ENCODE measurements around the gene RFXANK.

DNA sequence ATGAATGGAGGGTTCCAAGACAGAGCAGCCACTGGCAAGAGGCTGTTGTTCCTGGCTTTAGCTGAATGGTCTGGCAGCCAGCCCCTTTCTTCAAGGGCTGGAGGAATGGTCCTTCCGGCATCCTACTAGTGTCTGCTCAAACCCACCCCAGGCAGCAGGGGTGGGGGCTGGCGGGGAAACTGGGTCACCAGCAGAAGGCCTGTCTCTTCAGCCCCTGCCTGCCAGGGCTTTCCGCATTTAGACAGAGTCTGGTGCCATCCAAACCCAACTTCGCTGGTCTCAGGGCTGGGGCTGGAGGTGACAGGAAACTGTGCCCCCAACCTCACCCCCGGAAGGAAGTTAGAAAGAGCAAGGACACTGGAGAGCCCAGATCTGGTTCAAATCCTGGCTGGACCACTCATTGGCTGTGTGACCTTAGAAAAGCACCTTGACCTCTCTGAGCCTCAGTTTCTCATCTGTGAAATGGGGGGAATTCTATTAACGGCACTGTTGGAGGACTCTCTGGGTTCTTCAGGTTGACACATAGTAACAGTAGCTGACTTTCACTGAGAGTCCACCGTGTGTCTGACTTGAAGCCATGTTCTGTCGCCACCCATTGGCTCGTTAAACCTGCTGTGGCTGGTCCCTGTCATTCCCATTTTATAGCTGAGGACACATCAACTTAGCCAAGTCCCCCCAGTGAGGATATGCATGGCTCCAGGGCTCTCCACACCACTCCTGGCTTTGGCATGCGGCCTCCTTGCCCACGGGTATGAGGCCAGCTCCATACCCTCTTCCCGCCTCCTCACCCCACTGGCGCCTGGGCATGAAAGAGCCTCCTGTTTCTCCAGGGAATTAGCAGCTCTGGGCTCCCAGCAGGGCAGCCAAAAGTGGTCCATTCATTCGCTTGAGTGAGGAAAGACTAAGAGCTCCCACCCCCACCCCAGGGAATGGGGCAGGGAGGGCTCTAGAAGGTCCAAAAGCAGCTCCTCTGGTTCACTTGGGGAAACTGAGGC is 13.7 kb downstream of the RFXANK start:
- TF ChIP-seq ATF1 (CRISPR knock-in tag; IDR thresholded peaks at IDR 0.05) (no peak), GABPB1 (CRISPR knock-in tag; IDR thresholded peaks at IDR 0.05) (no peak), JUN (CRISPR knock-in tag; IDR thresholded peaks at IDR 0.05) (no peak), CREB1 (CRISPR knock-in tag; IDR thresholded peaks at IDR 0.05) (no peak), TEAD1 (CRISPR knock-in tag; IDR thresholded peaks at IDR 0.05) (no peak), FOXK1 (CRISPR knock-in tag; IDR thresholded peaks at IDR 0.05) (no peak), ZNF121 (CRISPR knock-in tag; IDR thresholded peaks at IDR 0.05) (no peak), NR2C2 (CRISPR knock-in tag; IDR thresholded peaks at IDR 0.05) (no peak)
- TF ChIP-seq, protein P1, sequence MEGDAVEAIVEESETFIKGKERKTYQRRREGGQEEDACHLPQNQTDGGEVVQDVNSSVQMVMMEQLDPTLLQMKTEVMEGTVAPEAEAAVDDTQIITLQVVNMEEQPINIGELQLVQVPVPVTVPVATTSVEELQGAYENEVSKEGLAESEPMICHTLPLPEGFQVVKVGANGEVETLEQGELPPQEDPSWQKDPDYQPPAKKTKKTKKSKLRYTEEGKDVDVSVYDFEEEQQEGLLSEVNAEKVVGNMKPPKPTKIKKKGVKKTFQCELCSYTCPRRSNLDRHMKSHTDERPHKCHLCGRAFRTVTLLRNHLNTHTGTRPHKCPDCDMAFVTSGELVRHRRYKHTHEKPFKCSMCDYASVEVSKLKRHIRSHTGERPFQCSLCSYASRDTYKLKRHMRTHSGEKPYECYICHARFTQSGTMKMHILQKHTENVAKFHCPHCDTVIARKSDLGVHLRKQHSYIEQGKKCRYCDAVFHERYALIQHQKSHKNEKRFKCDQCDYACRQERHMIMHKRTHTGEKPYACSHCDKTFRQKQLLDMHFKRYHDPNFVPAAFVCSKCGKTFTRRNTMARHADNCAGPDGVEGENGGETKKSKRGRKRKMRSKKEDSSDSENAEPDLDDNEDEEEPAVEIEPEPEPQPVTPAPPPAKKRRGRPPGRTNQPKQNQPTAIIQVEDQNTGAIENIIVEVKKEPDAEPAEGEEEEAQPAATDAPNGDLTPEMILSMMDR (IDR thresholded peaks at IDR 0.05) = no peak
- TF ChIP-seq, protein P2, sequence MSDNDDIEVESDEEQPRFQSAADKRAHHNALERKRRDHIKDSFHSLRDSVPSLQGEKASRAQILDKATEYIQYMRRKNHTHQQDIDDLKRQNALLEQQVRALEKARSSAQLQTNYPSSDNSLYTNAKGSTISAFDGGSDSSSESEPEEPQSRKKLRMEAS (CRISPR knock-in tag; IDR thresholded peaks at IDR 0.05) = no peak
- TF ChIP-seq, protein P3, sequence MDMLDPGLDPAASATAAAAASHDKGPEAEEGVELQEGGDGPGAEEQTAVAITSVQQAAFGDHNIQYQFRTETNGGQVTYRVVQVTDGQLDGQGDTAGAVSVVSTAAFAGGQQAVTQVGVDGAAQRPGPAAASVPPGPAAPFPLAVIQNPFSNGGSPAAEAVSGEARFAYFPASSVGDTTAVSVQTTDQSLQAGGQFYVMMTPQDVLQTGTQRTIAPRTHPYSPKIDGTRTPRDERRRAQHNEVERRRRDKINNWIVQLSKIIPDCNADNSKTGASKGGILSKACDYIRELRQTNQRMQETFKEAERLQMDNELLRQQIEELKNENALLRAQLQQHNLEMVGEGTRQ (CRISPR knock-in tag; IDR thresholded peaks at IDR 0.05) = no peak
- TF ChIP-seq, protein P4, sequence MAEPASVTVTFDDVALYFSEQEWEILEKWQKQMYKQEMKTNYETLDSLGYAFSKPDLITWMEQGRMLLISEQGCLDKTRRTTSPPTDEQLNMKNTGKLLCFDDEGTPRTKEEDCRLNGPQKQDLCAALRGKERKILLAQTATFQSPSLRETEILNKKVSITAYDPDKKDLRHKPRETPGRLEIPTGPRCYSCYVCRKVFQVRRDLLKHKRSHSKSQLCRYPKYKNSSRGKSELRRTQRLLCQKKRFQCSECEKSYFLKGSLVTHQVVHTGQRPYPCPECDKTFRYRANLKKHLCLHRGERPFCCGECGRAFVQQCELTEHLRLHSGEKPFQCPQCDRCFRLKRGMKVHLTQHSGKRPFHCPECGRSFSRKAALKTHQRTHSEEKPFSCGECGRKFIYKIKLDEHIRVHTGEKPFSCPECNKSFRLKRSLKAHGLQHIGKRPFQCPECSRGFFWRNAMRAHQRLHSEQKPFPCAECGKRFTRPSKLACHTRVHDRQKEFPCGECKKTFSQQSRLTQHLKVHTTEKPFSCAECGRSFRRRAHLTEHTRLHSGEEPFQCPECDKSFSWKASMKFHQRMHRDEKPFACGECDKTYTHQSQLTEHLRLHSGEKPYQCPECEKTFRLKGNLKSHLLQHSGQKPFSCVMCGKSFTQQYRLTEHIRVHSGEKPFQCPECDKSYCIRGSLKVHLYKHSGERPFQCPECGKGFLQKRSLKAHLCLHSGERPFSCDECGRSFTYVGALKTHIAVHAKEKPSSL (CRISPR knock-in tag; conservative IDR thresholded peaks at IDR 0.05) = no peak
- TF ChIP-seq, protein P5, sequence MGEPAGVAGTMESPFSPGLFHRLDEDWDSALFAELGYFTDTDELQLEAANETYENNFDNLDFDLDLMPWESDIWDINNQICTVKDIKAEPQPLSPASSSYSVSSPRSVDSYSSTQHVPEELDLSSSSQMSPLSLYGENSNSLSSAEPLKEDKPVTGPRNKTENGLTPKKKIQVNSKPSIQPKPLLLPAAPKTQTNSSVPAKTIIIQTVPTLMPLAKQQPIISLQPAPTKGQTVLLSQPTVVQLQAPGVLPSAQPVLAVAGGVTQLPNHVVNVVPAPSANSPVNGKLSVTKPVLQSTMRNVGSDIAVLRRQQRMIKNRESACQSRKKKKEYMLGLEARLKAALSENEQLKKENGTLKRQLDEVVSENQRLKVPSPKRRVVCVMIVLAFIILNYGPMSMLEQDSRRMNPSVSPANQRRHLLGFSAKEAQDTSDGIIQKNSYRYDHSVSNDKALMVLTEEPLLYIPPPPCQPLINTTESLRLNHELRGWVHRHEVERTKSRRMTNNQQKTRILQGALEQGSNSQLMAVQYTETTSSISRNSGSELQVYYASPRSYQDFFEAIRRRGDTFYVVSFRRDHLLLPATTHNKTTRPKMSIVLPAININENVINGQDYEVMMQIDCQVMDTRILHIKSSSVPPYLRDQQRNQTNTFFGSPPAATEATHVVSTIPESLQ (CRISPR knock-in tag; IDR thresholded peaks at IDR 0.05) = no peak
